GM12801 (cell line): ENCODE data around the gene RALGPS1.

ENCODE experiments used
- CTCF ChIP-seq: IDR thresholded peaks from one replicate; pipeline ENCODE4 v1.5.1; 2011; ENCODE audit warnings: control low read depth; ENCODE audit not compliant: insufficient read length; ENCODE audit errors: extremely low read depth

The RALGPS1 gene

GRCh38 chr9:127177665-127178265, 263.2 kb downstream of the RALGPS1 start:
- TF ChIP-seq CTCF: no peak

GRCh38 chr9:127178686-127179632, 264.4 kb downstream of the RALGPS1 start:
- TF ChIP-seq CTCF: no peak

- no peak for TF ChIP-seq CTCF
Observed at GRCh38 chr9:127179633-127180441, 265.3 kb downstream of the RALGPS1 start.

- TF ChIP-seq CTCF: no peak
Observed at GRCh38 chr9:127180457-127181314, 266.1 kb downstream of the RALGPS1 start.

- no peak for TF ChIP-seq CTCF
Observed at GRCh38 chr9:127181315-127181580, 266.7 kb downstream of the RALGPS1 start.

GRCh38 chr9:127181595-127182190, 267.1 kb downstream of the RALGPS1 start:
- no peak for TF ChIP-seq CTCF
